ENCODE data around the gene SNAP47.

The SNAP47 gene

DNA sequence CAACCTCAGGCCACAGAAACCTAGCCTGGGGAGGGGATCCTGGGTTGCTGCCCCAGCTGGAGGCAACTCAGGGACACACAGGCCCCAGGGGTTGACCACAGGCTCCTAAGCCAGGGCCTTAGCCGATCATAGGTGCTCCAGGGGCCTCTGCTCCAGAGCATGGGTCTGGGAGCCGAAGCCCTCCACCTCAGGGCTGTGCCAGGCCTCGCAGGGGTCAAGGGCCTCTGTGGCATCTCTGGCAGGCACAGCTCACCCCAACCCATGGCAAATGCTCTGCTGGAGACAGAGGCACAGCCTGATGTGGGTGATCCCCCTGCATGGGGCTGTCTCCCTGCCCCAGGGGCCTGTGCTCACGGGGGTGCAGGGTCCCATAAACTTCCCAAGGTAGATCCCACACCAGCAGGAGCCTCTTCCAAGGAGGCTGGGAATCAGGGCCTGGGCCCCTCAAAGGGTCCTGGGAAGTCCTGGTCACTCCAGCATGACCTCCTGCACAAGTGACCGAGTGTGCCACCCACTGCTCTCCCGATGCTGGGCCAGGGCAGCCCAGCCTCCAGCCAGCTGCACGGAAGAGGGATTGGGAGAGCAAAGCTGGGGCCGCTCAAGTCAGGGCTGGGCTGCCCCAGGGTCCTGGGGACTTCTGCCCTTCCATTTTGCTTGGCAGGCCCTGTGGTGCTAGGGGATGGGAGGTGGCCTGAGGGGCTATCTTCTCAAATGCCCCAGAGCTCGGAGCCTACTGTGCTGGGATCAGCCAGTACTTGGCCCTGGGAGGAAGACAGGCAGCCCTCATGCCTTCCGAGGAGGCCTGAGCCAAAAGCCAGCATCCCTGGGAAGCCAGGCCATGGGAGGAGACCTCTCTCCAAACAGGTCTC, 58.1 kb downstream of the SNAP47 start:
- no peak for TF ChIP-seq CTCF (IDR thresholded peaks at IDR 0.05; ENCODE audit: low read depth, low read length)
- no peak overlapping the region for H3K4me3 ChIP-seq (ENCODE audit: low read depth, low read length)

DNA sequence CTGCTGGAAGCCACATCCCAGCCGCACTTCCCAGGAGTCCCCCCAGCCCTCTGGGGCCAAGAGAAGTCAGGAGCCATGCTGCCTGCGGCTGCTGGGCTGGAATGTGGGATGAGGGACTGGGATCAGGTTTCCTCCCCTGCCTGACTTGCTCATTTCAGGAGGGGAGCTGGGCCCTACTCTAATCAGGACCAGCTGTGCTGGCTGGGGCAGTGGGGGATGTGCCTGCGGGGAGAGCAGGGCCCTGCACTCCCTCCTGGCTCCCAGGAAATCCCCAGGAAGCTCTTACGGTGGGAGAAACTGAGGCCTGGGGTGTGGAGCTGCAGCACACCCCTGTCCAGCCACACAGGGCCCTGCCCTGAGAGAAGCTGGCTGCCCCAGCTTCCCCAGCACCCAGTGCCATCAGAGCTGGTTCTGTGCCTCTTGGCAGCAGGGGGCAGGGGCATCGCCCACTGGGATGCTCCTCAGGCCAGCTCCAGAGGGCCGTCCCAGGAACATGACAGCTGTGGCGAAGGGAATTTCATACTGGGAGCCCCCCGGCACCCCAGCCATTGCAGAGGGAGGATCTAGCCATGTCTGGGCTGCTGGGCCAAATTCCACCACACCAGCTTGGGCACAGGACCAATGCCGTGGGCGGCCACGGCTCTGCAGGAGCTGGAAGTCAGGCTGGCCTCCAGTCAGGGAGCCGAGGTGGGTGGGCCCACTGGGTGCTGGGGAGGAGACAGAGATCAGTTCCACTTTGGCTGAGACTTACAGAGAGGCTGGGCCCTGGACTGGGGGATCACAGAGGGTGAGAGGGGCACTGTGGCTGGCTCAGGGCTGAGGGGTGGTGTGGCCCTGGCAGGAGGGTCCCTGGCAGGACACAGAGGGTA, 58.9 kb downstream of the SNAP47 start:
- no peak for TF ChIP-seq CTCF (IDR thresholded peaks at IDR 0.05; ENCODE audit: low read depth, low read length)

GRCh38 chr1:227794817-227795192, 59.6 kb downstream of the SNAP47 start:
- no peak for TF ChIP-seq CTCF (IDR thresholded peaks at IDR 0.05; ENCODE audit: low read depth, low read length)
- H3K4me3 ChIP-seq (ENCODE audit: low read depth, low read length): no peak overlapping the region

More for the DNA sequence above, 58.9 kb downstream of the SNAP47 start:
- H3K4me3 ChIP-seq (ENCODE audit: low read depth, low read length): no peak overlapping the region

GRCh38 chr1:227795732-227796131, 60.5 kb downstream of the SNAP47 start:
- no peak overlapping the region for H3K4me3 ChIP-seq (ENCODE audit: low read depth, low read length)
- no peak for TF ChIP-seq CTCF (IDR thresholded peaks at IDR 0.05; ENCODE audit: low read depth, low read length)

DNA sequence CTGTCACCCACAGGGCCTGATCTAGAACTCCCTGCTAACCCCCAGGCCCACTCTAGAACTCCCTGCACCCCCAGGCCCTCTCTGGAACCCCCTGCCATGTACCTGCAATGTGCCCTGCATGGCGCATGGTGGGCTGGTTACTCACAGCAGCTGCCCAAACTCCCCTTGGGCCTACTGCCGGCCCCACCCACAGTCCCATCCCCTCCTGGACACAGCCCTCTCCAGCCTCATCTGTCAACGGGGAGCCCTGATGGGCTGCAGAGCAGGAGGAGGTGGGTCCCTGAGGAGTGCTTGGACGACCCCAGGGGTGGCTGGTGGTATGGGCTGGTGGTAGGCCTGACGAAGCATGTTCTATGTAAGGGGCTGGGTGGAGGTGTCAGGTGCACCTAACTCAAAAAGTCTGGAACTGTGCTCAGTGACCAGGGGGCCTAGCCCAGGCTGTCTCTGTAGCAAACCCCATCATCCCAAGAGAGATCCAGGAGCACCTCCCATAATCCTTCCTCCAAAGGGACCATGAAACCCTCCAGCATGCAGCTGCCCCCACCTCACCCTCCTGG, 61.2 kb downstream of the SNAP47 start:
- no peak overlapping the region for H3K4me3 ChIP-seq (ENCODE audit: low read depth, low read length)
- TF ChIP-seq CTCF (IDR thresholded peaks at IDR 0.05; ENCODE audit: low read depth, low read length): no peak

DNA sequence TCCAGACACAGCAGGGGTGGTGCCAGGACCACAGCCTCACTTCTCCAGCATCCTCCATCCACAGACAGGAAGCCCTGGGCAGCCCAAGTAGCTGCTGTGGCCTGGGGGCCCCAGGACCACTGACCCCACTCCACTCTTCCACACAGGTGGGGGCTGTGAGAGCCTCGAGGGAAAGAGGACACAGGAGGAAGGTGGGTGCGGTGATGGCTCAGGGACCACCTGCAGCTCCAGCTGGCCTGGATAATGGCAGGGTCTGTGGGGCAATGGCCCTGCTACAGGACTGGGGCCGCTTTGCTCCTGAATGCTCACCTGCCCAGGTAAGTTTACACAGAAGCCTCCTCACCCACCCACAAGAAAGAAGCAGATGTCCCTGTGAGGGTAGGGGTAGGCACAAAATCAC, 61.9 kb downstream of the SNAP47 start:
- TF ChIP-seq CTCF (IDR thresholded peaks at IDR 0.05; ENCODE audit: low read depth, low read length): no peak
- no peak overlapping the region for H3K4me3 ChIP-seq (ENCODE audit: low read depth, low read length)
